ENCODE measurements around the gene SLC8A3.

Gene SLC8A3

GRCh38 chr14:70139384-70139783 lies 49.4 kb downstream of the SLC8A3 start:
- no peak for TF ChIP-seq CTCF (IDR thresholded peaks at IDR 0.05; ENCODE audit: insufficient read depth, missing control alignments)
- FAIRE-seq (no peak), DNase-seq (ENCODE audit: insufficient read length, low spot score) (no peak)

DNA sequence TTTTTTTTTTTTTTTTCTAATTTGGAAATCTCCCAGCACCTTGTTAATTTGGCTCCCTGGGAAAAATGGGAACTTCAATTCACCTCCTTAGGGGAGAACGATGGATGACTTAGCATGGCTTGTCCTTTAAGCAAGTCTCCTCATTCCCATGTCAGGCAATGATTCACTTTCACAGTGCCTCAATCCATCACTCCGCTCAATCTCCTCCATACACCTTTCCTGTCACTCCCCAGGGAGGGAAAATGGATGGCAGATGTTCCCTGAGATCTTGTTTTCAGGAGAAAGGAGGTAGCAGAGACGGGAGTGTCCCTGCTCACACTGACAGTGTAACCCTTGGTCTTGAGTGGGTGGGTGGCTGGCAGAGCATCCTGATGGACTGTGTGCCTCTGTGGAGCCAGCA lies 51.0 kb downstream of the SLC8A3 start:
- FAIRE-seq, result no peak
- TF ChIP-seq CTCF (IDR thresholded peaks at IDR 0.05; ENCODE audit: insufficient read depth, missing control alignments), result no peak
- no peak for DNase-seq (ENCODE audit: insufficient read length, low spot score)

DNA sequence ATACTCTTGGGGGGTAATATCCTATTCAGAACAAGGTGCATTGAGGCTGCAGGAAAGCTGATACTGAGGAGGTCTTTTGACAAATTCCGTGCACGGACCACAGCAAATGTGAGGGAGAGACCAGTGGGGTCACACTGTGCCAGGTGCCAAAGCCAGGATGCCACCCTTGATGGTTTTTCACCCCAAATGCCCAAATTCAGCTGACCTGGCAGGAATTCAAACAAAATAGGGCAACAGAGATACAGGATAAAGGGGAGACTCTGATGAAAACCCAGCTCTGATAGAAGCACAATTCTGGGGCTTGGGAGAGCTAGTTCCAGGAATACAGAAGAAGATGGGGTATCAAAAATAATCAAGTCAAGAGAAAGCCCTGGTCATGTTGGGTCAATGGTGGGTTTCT lies 55.3 kb downstream of the SLC8A3 start:
- DNase-seq (ENCODE audit: insufficient read length, low spot score) (no peak), FAIRE-seq (no peak)
- no peak for TF ChIP-seq CTCF (IDR thresholded peaks at IDR 0.05; ENCODE audit: insufficient read depth, missing control alignments)

- FAIRE-seq, result no peak
- TF ChIP-seq CTCF (IDR thresholded peaks at IDR 0.05; ENCODE audit: insufficient read depth, missing control alignments), result no peak
- DNase-seq (ENCODE audit: insufficient read length, low spot score), result no peak
Measured at GRCh38 chr14:70130482-70130881, 58.3 kb downstream of the SLC8A3 start.

DNA sequence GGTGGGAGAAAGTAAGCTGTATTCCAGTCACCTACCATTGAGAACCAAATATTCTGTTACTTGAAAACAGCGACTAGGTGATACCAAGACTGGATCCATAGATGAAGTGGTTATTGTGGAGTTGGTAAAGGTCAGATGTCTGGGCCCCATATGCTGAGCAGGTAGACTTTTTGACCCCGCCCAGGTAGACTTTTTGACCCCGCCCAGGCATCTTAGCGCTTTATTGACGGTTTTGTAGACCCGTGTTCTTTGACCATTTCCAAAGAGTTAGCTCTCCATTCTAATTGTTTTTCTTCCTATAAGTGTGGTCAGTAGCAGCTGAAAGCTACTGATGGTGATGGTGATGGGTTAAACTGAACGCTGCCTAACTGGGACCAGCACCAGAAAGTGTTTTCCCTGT lies 61.6 kb downstream of the SLC8A3 start:
- no peak for FAIRE-seq
- no peak for DNase-seq (ENCODE audit: insufficient read length, low spot score)
- TF ChIP-seq CTCF (IDR thresholded peaks at IDR 0.05; ENCODE audit: insufficient read depth, missing control alignments), result no peak

GRCh38 chr14:70123796-70124195 lies 65.0 kb downstream of the SLC8A3 start:
- FAIRE-seq, result no peak
- no peak for DNase-seq (ENCODE audit: insufficient read length, low spot score)
- TF ChIP-seq CTCF (IDR thresholded peaks at IDR 0.05; ENCODE audit: insufficient read depth, missing control alignments), result no peak

- TF ChIP-seq CTCF (IDR thresholded peaks at IDR 0.05; ENCODE audit: insufficient read depth, missing control alignments), result no peak
- no peak for DNase-seq (ENCODE audit: insufficient read length, low spot score)
- no peak for FAIRE-seq
Measured at GRCh38 chr14:70121521-70121920, 67.2 kb downstream of the SLC8A3 start.

Data from D721Med (cell line).